ENCODE data around the gene GTF2H1.
"Not testable (repeated sequence)": the region's sequence is repeated elsewhere in the genome, so short reads cannot be mapped to it uniquely, and the experiment has no call there.

The GTF2H1 gene

DNA sequence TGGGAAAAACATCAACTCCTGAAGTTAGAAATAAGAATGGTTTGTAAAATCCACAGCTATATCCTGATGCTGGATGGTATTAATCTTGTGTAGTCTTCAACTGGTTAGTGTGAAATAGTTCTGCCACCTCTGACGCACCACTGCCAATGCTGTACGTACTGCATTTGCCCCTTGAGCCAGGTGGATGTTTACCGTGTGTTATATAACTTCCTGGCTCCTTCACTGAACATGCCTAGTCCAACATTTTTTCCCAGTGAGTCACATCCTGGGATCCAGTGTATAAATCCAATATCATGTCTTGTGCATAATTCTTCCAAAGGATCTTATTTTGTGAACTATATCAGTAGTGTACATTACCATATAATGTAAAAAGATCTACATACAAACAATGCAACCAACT lies 85.0 kb downstream of the GTF2H1 start:
- not testable (repeated sequence) for DNase-seq (ENCODE audit: low read depth)

DNA sequence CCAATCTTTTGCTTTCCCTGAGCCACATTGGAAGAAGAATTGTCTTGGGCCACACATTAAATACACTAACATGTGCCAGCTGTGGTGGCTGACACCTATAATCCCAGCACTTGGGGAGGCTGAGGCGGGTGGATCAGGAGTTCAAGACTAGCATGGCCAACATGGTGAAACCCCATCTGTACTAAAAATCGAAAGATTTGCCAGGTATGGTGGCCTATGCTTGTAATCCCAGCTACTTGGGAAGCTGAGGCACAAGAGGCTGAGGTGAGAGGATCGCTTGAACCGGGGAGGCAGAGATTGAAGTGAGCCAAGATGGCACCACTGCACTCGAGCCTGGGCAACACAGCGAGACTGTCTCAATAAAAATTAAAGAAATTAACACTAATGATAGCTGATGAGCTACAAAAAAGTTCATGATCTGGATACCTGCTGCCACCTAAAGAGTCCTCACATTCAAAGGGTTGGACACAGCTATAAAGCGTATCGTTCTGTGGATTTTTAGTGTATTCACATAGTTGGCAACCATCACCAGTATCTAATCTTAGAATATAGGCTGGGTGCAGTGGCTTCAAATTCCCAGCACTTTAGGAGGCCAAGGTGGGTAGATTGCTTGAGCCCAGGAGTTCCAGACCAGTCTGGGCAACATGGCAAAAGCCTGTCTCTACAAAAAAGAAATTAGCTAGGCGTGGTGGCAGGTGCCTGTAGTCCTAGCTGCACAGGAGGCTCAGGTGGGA lies 86.4 kb downstream of the GTF2H1 start:
- no peak for DNase-seq (ENCODE audit: low read depth)
- no peak overlapping the region for H3K4me3 ChIP-seq (ENCODE audit: low read depth, low read length)

More for the DNA sequence above, 85.0 kb downstream of the GTF2H1 start:
- not testable (repeated sequence) for H3K4me3 ChIP-seq (ENCODE audit: low read depth, low read length)

DNA sequence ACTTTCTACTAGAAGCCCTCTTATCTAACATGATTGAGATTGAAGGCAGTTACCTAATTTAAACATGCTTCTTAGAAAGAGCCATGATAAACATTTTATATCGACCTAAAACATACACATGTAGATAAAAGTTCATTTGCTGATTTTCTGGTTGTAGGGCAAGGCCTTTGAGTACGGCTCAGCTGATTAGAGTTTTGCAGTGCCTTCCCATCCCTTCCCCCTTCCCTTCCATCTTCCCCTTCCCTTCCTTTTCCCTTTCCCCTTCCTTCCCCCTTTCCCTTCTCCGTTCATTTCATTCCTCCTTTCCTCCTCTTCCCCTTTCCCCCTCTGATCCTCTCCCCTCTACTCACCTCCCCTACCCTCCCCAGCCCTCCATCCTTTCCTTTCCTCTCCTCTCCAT lies 94.1 kb downstream of the GTF2H1 start:
- H3K4me3 ChIP-seq (ENCODE audit: low read depth, low read length): no peak overlapping the region
- no peak for DNase-seq (ENCODE audit: low read depth)
